ENCODE data around the gene RET. TPM values are rescaled to one million over a fixed set of nuclear protein-coding genes. Genes with fewer than 3 reads are reported as not detected.

The RET gene
- total and polyA plus RNA-seq, 2 of the 8 experiments (the other 6 are each of a cell fraction or from before 2014, with no cell fraction given): 6.7 to 8.4 TPM

- TF ChIP-seq CHD7 (IDR thresholded peaks at IDR 0.05; ENCODE audit: insufficient replicate concordance, low read length) (no peak), CEBPB (IDR thresholded peaks at IDR 0.05; ENCODE audit: low read depth, low read length) (no peak), RBBP5 (IDR thresholded peaks at IDR 0.05; ENCODE audit: borderline replicate concordance, low read depth, low read length) (peak; percentile 33; the same call in 1 of the 2 replicates), TBP (IDR thresholded peaks at IDR 0.05; ENCODE audit: low read depth, low read length) (no peak), KDM4A (IDR thresholded peaks at IDR 0.05; ENCODE audit: low read depth, low read length, severe bottlenecking) (peak; percentile 75), RAD21 (IDR thresholded peaks at IDR 0.05 in 1 of 2, conservative IDR thresholded peaks at IDR 0.05 in 1 of 2; ENCODE audit: low read depth in 2 of 2, low read length in 2 of 2) (no peak; a peak in 1 of 4 replicates), SUZ12 (IDR thresholded peaks at IDR 0.05; ENCODE audit: low read length) (peak; percentile 57), ASH2L (IDR thresholded peaks at IDR 0.05; ENCODE audit: low read length) (peak; percentile 44), MAX (IDR thresholded peaks at IDR 0.05) (0 out of 2 replicates have a peak, but pooled peaks have one; percentile 18), POLR2AphosphoS5 (IDR thresholded peaks at IDR 0.05; ENCODE audit: low read depth, low read length) (no peak), KDM5A (IDR thresholded peaks at IDR 0.05; ENCODE audit: low read length) (no peak)
Observed at GRCh38 chr10:43076876-43077420, at the start of gene RET (continued).

All from H1 (cell line).